GM12878 (cell line): ENCODE data around the gene CROCC. TPM values are rescaled to one million over a fixed set of nuclear protein-coding genes. Genes with fewer than 3 reads are reported as not detected.

Experiments
- ATAC-seq: fragments of 200-7000 bp; cut with Tn5 transposase; 3 replicates; pipeline ENCODE4 v1.9.1; 2020; ENCODE audit warnings: mild to moderate bottlenecking, moderate library complexity
- BruUV-seq: library from RNA; stranded (reverse); fragments of 400-500 nt; replicated peaks from 2 replicates; lab custom pipeline; 2021; lab: Mats Ljungman, UMichigan
- CTCF ChIA-PET: fragments of 300-600 bp; sonication (Branson Sonifier 250); formaldehyde crosslinking; extraction: SDS; loops from one replicate; lab custom pipeline; 2021; ENCODE audit warnings: inconsistent platforms; lab: Yijun Ruan, JAX
- POLR2A ChIA-PET: fragments of 350-600 bp; formaldehyde crosslinking; extraction: SDS; loops from one replicate; lab custom pipeline; 2021; ENCODE audit warnings: inconsistent platforms; lab: Charles Lee
- RAD21 ChIA-PET: fragments of 300-600 bp; sonication (Branson Sonifier 250); formaldehyde crosslinking; loops from one replicate; lab custom pipeline; 2023; ENCODE audit warnings: antibody characterized with exemption; ENCODE audit not compliant: unreplicated experiment; lab: Charles Lee
- SMC1A ChIA-PET: fragments of 300-600 bp; sonication (Branson Sonifier 250); formaldehyde crosslinking; loops from one replicate; lab custom pipeline; 2023; ENCODE audit not compliant: unreplicated experiment, uncharacterized antibody; lab: Charles Lee
- DNase-seq: peaks from one replicate; pipeline ENCODE4 v3.0.0-alpha.2; 2011; ENCODE audit warnings: low read depth, low spot score
- FAIRE-seq: peaks from 3 replicates; lab custom pipeline; 2011; peaks lifted over from hg19 to GRCh38; lab: Jason Lieb, UNC
- H2AFZ ChIP-seq: 2 replicates; pipeline ENCODE4 v1.6.0; 2011; ENCODE audit warnings: low read depth, low read length, control low read depth; ENCODE audit not compliant: control insufficient read depth
- H3K27ac ChIP-seq: 2 replicates; pipeline ENCODE4 v1.5.1; 2011; ENCODE audit warnings: control low read depth; ENCODE audit not compliant: control insufficient read depth, insufficient read depth
- H3K27me3 ChIP-seq, 2 experiments: replicated peaks in 1 of 2; 2 replicates each; pipeline versions ENCODE4 v1.6.0 to v1.6.1; 2011; ENCODE audit warnings: low read length in 1 of 2; ENCODE audit not compliant: control insufficient read depth in 2 of 2, insufficient read depth in 2 of 2
- H3K36me3 ChIP-seq, 2 experiments: 2 replicates each; pipeline ENCODE4 v1.5.1; 2011; ENCODE audit warnings: low read length in 1 of 2; ENCODE audit not compliant: control insufficient read depth in 2 of 2, insufficient read depth in 2 of 2
- H3K4me1 ChIP-seq: 2 replicates; pipeline ENCODE4 v1.6.1; 2011; ENCODE audit warnings: mild to moderate bottlenecking, low read length, moderate library complexity, mixed read lengths; ENCODE audit not compliant: control insufficient read depth, insufficient read depth
- H3K4me2 ChIP-seq: 2 replicates; pipeline ENCODE4 v1.6.0; 2011; ENCODE audit warnings: control low read depth; ENCODE audit not compliant: control insufficient read depth, insufficient read depth
- H3K4me3 ChIP-seq: fragments of 200-600 bp; sonication (generic); 2 replicates; pipeline ENCODE4 v1.5.1; 2016
- H3K79me2 ChIP-seq: 2 replicates; pipeline ENCODE4 v1.6.0; 2011; ENCODE audit warnings: low read length; ENCODE audit not compliant: control insufficient read depth, insufficient read depth
- H3K9ac ChIP-seq: 2 replicates; pipeline ENCODE4 v1.8.0; 2011; ENCODE audit warnings: low read length, control low read depth, mixed read lengths; ENCODE audit not compliant: control insufficient read depth, insufficient read depth
- H3K9me3 ChIP-seq: replicated peaks from 3 replicates; pipeline ENCODE4 v1.5.1; 2011; ENCODE audit warnings: mild to moderate bottlenecking, low read length; ENCODE audit not compliant: control insufficient read depth, insufficient read depth
- H4K20me1 ChIP-seq: 2 replicates; pipeline ENCODE4 v1.6.0; 2011; ENCODE audit not compliant: control insufficient read depth, insufficient read depth
- ATF3 ChIP-seq: IDR thresholded peaks from 2 replicates; pipeline ENCODE4 v1.6.1; 2011; ENCODE audit warnings: low read depth, mild to moderate bottlenecking, low read length, moderate library complexity, borderline replicate concordance; ENCODE audit errors: extremely low read depth
- EED ChIP-seq: sonication (generic); IDR thresholded peaks from 2 replicates; pipeline ENCODE4 v1.6.1; 2016; ENCODE audit warnings: antibody characterized with exemption, low read depth
- EZH2 ChIP-seq: IDR thresholded peaks from 2 replicates; pipeline ENCODE4 v1.6.1; 2012; ENCODE audit warnings: low read depth, mild to moderate bottlenecking, control low read depth, inconsistent platforms, low read length, borderline replicate concordance; ENCODE audit not compliant: control insufficient read depth
- GATAD2B ChIP-seq: fragments of 450-650 bp; conservative IDR thresholded peaks from 2 replicates; pipeline ENCODE4 v1.6.1; 2017; ENCODE audit warnings: low read depth, mild to moderate bottlenecking, moderate library complexity
- HSF1 ChIP-seq: fragments of 150-350 bp; IDR thresholded peaks from 2 replicates; pipeline ENCODE4 v1.6.1; 2014; ENCODE audit warnings: mild to moderate bottlenecking, low read depth, low read length
- JUNB ChIP-seq: IDR thresholded peaks from 2 replicates; pipeline ENCODE4 v1.6.1; 2016; ENCODE audit warnings: antibody characterized with exemption, mild to moderate bottlenecking
- NFXL1 ChIP-seq: fragments of 450-650 bp; IDR thresholded peaks from 2 replicates; pipeline ENCODE4 v1.6.1; 2017; ENCODE audit warnings: antibody characterized with exemption, mild to moderate bottlenecking, borderline replicate concordance
- NKRF ChIP-seq: fragments of 450-650 bp; conservative IDR thresholded peaks from 2 replicates; pipeline ENCODE4 v1.6.1; 2017; ENCODE audit warnings: mild to moderate bottlenecking, moderate library complexity
- POU2F2 ChIP-seq: IDR thresholded peaks from 3 replicates; pipeline ENCODE4 v1.6.1; 2011; ENCODE audit warnings: low read depth, mild to moderate bottlenecking, low read length, borderline replicate concordance
- SREBF2 ChIP-seq: IDR thresholded peaks from 2 replicates; pipeline ENCODE4 v1.6.1; 2012; ENCODE audit warnings: mild to moderate bottlenecking, low read length
- USF2 ChIP-seq: IDR thresholded peaks from 2 replicates; pipeline ENCODE4 v1.6.1; 2011; ENCODE audit warnings: low read depth, low read length, improper control_type of control experiment, borderline replicate concordance
- ZBTB33 ChIP-seq: fragments of 450-650 bp; IDR thresholded peaks from 2 replicates; pipeline ENCODE4 v1.6.1; 2017; ENCODE audit warnings: mild to moderate bottlenecking
- WGBS: methylation state at CpG from one replicate; pipeline ENCODE4 v1.1.6; 2016; ENCODE audit warnings: low lambda C conversion rate; ENCODE audit not compliant: insufficient replicate concordance, insufficient coverage; ENCODE audit errors: missing lambda C conversion rate; 5-methylcytosine and 5-hydroxymethylcytosine counted together
- in situ Hi-C: fragments of 300-500 bp; cut with MboI; formaldehyde crosslinking; loops from 9 replicates; pipeline ENCODE4 v1.14.3; 2018; ENCODE audit warnings: mixed read lengths
- intact Hi-C: fragments of 100-400 bp; cut with micrococcal nuclease; formaldehyde crosslinking; loops from one replicate; pipeline ENCODE4 v1.14.2; 2022; ENCODE audit not compliant: unreplicated experiment
- polyA plus RNA-seq, 11 experiments: library from polyadenylated mRNA; depleted of rRNA in 4 of 11; unstranded in 6 of 11; stranded (reverse) in 5 of 11; fragments of >200 nt; fragmentation: Nextera tagmentation in 4 of 11; fragmentation: Illumina TruSeq in 1 of 11; extraction: Ambion mirVana in 4 of 11; extraction: Trizol in 1 of 11; gene quantifications; 1 replicate in 1 of 11; 2 replicates in 10 of 11; pipeline versions ENCODE4 v1.2.1 to v1.2.3, GENCODE V29; 2011 to 2016; ENCODE audit warnings: inconsistent platforms in 2 of 11, missing spikeins in 2 of 11, low read depth in 1 of 11
- total RNA-seq, 4 experiments: library from RNA; depleted of rRNA in 3 of 4; stranded (reverse); fragments of >200 nt in 3 of 4; fragmentation: Illumina TruSeq in 1 of 4; extraction: Trizol in 1 of 4; gene quantifications; 2 replicates each; pipeline versions ENCODE4 v1.2.1 to v1.2.3, GENCODE V29; 2013 to 2021

CROCC gene
- total and polyA plus RNA-seq, 10 of the 15 experiments (the other 5 are each of a cell fraction or from before 2014, with no cell fraction given) = 0.04 to 5.5 (median 2.3) TPM

- TF ChIP-seq ZBTB33 = no peak
- TF ChIP-seq NFXL1 = no peak
- no peak for TF ChIP-seq EED
- no peak for TF ChIP-seq POU2F2
- no peak for TF ChIP-seq EZH2
- no peak for TF ChIP-seq GATAD2B
- TF ChIP-seq ATF3 = no peak
Measured at GRCh38 chr1:16906873-16907272, 14.9 kb upstream of the CROCC start (continued).

GRCh38 chr1:16907870-16908758 lies 13.6 kb upstream of the CROCC start:
- Histone ChIP-seq H3K9me3 (no peaks in the 10 kb centered on the region; the same call in 2 of the 3 replicates), H2AFZ (no peak overlapping the region), H3K79me2 (no peaks in the 10 kb centered on the region), H3K4me1 (peaks cover 10% of the 10 kb centered on the region; the same call in 1 of the 2 replicates), H3K9ac (no peak overlapping the region), H4K20me1 (no peaks in the 10 kb centered on the region), H3K27me3 (no peaks in the 10 kb centered on the region; a peak in 1 of 4 replicates), H3K4me2 (no peak overlapping the region), H3K27ac (no peak overlapping the region), H3K4me3 (no peak overlapping the region), H3K36me3 (no peaks in the 10 kb centered on the region)
- ChIA-PET CTCF (no interaction called here), POLR2A (no interaction called here), SMC1A (no interaction called here), RAD21 (no interaction called here)
- no TSS peak for BruUV-seq
- no peak for DNase-seq
- no peak for TF ChIP-seq SREBF2
- no peak for TF ChIP-seq NKRF
- no peak for TF ChIP-seq HSF1
- no peak for TF ChIP-seq JUNB
- no peak for TF ChIP-seq USF2
- in situ Hi-C loops (no loop called here), intact Hi-C loops (no loop called here)
- ATAC-seq = no peak
- no peak for FAIRE-seq
- 61% methylated on average over 15 of the region's 15 CpGs for WGBS
